Measurements from ENCODE around the gene LCN15. TPM values are rescaled to one million over a fixed set of nuclear protein-coding genes. Genes with fewer than 3 reads are reported as not detected.

Gene LCN15
- total and polyA plus RNA-seq, 2 of the 4 experiments (the other 2 are of a cell fraction): not detected

GRCh38 chr9:136784997-136785361 lies 20.7 kb upstream of the LCN15 start:
- H2AK9ac ChIP-seq (replicated peaks; ENCODE audit: low read depth, low read length, poor library complexity): no peak overlapping the region
- no peaks in the 10 kb centered on the region for H4K20me1 ChIP-seq (ENCODE audit: insufficient read depth, low read length)
- H3K4me3 ChIP-seq (ENCODE audit: insufficient read depth, low read depth, low read length): no peak overlapping the region
- peaks cover 23% of the 10 kb centered on the region for H3K27me3 ChIP-seq (ENCODE audit: control insufficient read depth, insufficient read depth, low read length)
- no peak overlapping the region for H3K4me2 ChIP-seq (ENCODE audit: low read depth, low read length)
- H3K18ac ChIP-seq (ENCODE audit: low read depth, low read length): no peak overlapping the region
- H3K23ac ChIP-seq (ENCODE audit: low read depth, low read length): no peak overlapping the region
- POLR2A ChIA-PET (ENCODE audit: unreplicated experiment): no interaction called here
- H2BK20ac ChIP-seq (ENCODE audit: low read depth, low read length): no peak overlapping the region
- intact Hi-C loops (cut with micrococcal nuclease): no loop called here
- H4K5ac ChIP-seq (ENCODE audit: low read depth, low read length): no peak overlapping the region
- H2BK5ac ChIP-seq (ENCODE audit: low read depth, low read length, poor library complexity, severe bottlenecking): no peak overlapping the region
- no peak overlapping the region for H3K27ac ChIP-seq (ENCODE audit: insufficient read depth, low read length)
- dilution Hi-C loops (cut with HindIII; ENCODE audit: low sequenced_read_pairs, unreplicated experiment): no loop called here
- in situ Hi-C loops (cut with MboI; ENCODE audit: low sequenced_read_pairs): loop anchor here (10.0 kb wide), 1 partner anchor 250 kb away; the partner anchor contains the start of gene FUT7
- TF ChIP-seq RAD21 (IDR thresholded peaks at IDR 0.05; ENCODE audit: low read length): no peak
- no peak for TF ChIP-seq ELK1 (IDR thresholded peaks at IDR 0.05; ENCODE audit: borderline replicate concordance, low read depth, low read length)
- ATAC-seq (ENCODE audit: low read depth) (no peak), DNase-seq (no peak)
- no TSS peak for BruUV-seq (replicated peaks)
- no peaks in the 10 kb centered on the region for H3K4me1 ChIP-seq (ENCODE audit: control insufficient read depth, insufficient read depth, low read length)
- H3K36me3 ChIP-seq (ENCODE audit: control insufficient read depth, insufficient read depth, low read length): no peaks in the 10 kb centered on the region
- H4K8ac ChIP-seq (ENCODE audit: low read depth in 2 of 2, low read length in 2 of 2): no peak overlapping the region
- H4K91ac ChIP-seq (ENCODE audit: insufficient read depth, low read depth, low read length): no peak overlapping the region
- no peaks in the 10 kb centered on the region for H3K79me1 ChIP-seq (ENCODE audit: low read depth in 1 of 2, low read length in 2 of 2)
- no peak overlapping the region for H3K9ac ChIP-seq (ENCODE audit: low read depth, low read length)
- H2AK5ac ChIP-seq (ENCODE audit: low read depth, low read length): no peak overlapping the region
- no peak overlapping the region for H2AFZ ChIP-seq (replicated peaks; ENCODE audit: low read length, poor library complexity)
- no peaks in the 10 kb centered on the region for H3K9me3 ChIP-seq (ENCODE audit: control insufficient read depth, insufficient read depth, low read length)
- no peak overlapping the region for H3K14ac ChIP-seq (replicated peaks; ENCODE audit: low read depth, low read length)
- CTCF ChIA-PET: no interaction called here
- H3K56ac ChIP-seq (ENCODE audit: extremely low read depth, insufficient read depth, low read length): no peak overlapping the region
- H2BK15ac ChIP-seq (ENCODE audit: low read depth, low read length): no peak overlapping the region
- no peak overlapping the region for H3K4ac ChIP-seq (ENCODE audit: low read depth, low read length)
- WGBS, 2 experiments (ENCODE audit: extremely low coverage in 2 of 2, insufficient read length in 1 of 2): 90% methylated on average over 2 of the region's 6 CpGs; no CpG with 5 or more reads in 1 of the 2 experiments
- no peaks in the 10 kb centered on the region for H3K9me1 ChIP-seq (ENCODE audit: insufficient read depth, low read length)
- no peak overlapping the region for H2BK120ac ChIP-seq (ENCODE audit: low read depth, low read length)

All from IMR-90 (cell line).